Urinary bladder (tissue), 4 donors: ENCODE results near the gene MCC. TPM values are rescaled to one million over a fixed set of nuclear protein-coding genes. Genes with fewer than 3 reads are reported as not detected.

Experiments
- DNase-seq: peaks from one replicate; pipeline ENCODE4 v3.0.0-alpha.2; 2015; ENCODE audit errors: extremely low spot score
- H3K27ac ChIP-seq: one replicate; pipeline ENCODE4 v1.5.1; 2013; ENCODE audit warnings: low read depth, mild to moderate bottlenecking, moderate library complexity
- H3K36me3 ChIP-seq: one replicate; pipeline ENCODE4 v1.6.1; 2013; ENCODE audit warnings: mild to moderate bottlenecking, moderate library complexity; ENCODE audit not compliant: insufficient read depth
- H3K4me1 ChIP-seq: one replicate; pipeline ENCODE4 v1.6.1; 2013; ENCODE audit warnings: mild to moderate bottlenecking, moderate library complexity; ENCODE audit not compliant: insufficient read depth
- H3K4me3 ChIP-seq: one replicate; pipeline ENCODE4 v1.5.1; 2013; ENCODE audit warnings: low read depth, low read length
- WGBS: extraction: QIAGEN DNeasy Blood & Tissue Kit; methylation state at CpG from one replicate; pipeline ENCODE4 v1.1.7; 2013; 5-methylcytosine and 5-hydroxymethylcytosine counted together
- polyA plus RNA-seq: library from polyadenylated mRNA; stranded (reverse); fragments of 200-250 nt; gene quantifications from one replicate; pipeline ENCODE4 v1.2.3, GENCODE V29; 2013
- total RNA-seq: library from RNA; depleted of rRNA; stranded (reverse); fragments of >200 nt; gene quantifications from one replicate; pipeline ENCODE4 v1.2.3, GENCODE V29; 2014
- donor health status: healthy with polysubstance abuse.
- donor health status: healthy.

MCC gene
- total and polyA plus RNA-seq, 2 donors: 17.2 to 60.7 TPM

DNA sequence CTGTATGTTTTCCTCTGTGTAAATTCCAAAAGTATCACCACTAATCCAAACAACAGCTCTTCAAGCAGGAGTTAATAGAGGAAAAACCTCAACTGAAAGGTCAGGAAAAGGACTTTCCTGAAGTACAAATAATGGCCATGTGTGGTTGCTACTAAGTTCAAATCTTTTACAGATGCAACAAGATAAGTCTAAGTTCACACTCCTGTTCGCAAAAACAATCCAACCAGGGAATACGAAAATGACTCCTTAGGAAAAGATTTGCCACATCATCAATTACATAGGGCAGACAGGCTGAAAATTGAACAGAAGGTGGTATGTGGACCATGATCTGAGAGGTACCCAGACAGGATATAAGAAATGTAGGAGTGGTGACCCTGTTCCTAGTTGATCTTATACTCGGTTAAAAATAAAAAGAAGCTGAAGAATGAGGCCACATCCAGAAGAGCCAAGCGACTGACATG lies 263.6 kb downstream of the MCC start:
- 59% methylated on average over 4 of the region's 4 CpGs for WGBS

DNA sequence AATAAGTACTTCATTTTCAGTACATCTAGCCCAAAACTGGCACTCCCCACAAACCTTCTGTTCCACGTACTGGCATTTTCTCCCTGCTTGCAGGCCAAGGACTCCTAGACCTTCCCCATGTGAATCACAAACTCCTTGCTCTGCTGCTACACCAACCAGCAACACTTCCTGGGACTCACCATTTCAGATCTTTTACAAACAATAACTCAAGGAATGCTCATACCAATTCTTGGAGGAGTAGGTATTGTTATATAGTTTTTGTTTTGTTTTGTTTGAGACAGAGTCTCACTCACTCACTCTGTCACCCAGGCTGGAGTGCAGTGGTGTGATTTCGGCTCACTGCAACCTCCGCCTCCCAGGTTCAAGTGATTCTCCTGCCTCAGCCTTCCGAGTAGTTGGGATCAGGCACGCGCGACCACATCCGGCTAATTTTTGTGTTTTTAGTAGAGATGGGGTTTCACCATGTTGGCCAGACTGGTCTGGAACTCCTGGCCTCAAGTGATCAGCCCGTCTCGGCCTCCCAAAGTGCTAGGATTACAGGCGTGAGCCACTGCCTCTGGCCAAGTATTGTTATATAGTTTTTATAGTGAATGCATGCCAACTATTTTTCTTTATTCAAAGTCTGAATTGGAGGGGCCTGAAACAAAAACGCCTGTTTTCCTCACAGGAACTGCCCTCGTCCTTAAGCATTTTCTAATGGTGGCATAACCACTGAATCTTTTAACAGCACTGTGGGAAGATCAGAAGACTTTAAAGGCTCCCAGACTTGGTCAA lies 264.2 kb downstream of the MCC start:
- Histone ChIP-seq H3K4me1 (no peaks in the 10 kb centered on the region), H3K36me3 (no peaks in the 10 kb centered on the region), H3K4me3 (no peak overlapping the region), H3K27ac (no peak overlapping the region)
- DNase-seq: no peak
- 75% methylated on average over 13 of the region's 13 CpGs for WGBS

More for the DNA sequence above, 263.6 kb downstream of the MCC start:
- Histone ChIP-seq H3K4me3 (no peak overlapping the region), H3K36me3 (no peaks in the 10 kb centered on the region), H3K4me1 (no peaks in the 10 kb centered on the region), H3K27ac (no peak overlapping the region)
- DNase-seq: no peak

GRCh38 chr5:113223315-113223714 lies 264.9 kb downstream of the MCC start:
- no peaks in the 10 kb centered on the region for H3K4me1 ChIP-seq
- DNase-seq: no peak
- no peak overlapping the region for H3K27ac ChIP-seq
- H3K4me3 ChIP-seq: no peak overlapping the region
- H3K36me3 ChIP-seq: no peaks in the 10 kb centered on the region
- WGBS: 85% methylated on average over 3 of the region's 3 CpGs

DNA sequence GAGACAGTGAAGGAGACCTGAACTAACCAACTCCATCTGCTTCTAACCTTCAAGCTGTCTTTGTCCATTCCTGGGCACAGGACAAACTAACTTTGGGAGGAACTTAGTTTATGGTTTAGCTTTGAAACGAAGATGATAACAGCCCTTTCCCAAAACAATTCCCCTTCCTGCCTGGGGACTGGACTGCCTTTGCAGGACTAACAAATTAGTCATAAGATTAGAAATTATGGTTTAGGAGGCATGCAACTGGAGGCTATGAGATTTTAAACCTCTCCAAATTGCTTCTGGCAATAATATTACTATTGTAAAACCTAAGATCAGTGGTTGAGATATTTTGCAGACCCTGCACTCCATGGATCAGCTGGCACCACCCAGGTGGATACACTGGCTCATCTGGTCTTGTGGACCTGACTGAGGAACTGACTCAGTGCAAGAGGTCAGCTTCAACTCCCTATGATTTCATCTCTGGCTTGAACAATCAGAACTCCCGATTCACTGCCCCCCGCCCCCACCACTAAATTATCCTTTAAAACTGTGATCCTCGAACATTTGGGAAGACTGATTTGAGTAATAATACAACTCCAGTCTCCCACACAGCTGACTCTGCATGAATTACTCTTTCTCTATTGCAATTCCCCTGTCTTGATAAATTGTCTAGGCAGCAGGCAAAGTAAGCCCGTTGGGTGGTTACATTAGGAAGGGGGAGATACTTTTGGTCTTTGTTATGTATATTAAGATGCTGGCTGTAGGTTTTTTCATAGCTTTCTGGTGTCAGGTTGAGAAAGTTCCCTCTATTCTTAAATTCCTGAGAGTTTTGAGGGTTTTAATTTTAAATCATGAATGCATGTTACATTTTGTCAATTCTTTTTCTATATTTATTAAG lies 266.7 kb downstream of the MCC start:
- 72% methylated on average over 5 of the region's 5 CpGs for WGBS
- no peak for DNase-seq
- Histone ChIP-seq H3K36me3 (no peaks in the 10 kb centered on the region), H3K27ac (no peak overlapping the region), H3K4me1 (no peaks in the 10 kb centered on the region), H3K4me3 (no peak overlapping the region)

DNA sequence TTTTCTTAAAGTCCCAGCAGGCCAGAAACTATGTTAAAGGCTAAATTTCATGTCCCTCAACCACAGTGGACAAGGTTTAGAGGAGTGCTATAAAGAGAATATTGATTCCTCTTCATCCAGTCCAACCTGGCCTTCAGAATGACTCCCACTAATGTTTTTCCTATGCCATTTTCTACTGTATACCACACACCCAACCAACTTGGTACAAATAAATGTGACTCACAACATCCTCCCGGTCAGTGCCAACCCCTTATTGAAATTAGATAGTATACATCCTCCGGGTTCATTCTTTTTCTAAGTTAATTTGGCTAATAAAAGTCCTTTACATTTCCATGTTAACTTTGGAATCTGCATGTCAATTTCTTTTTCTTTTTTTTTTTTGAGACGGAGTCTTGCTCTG lies 268.6 kb downstream of the MCC start:
- no peak overlapping the region for H3K27ac ChIP-seq
- H3K36me3 ChIP-seq: no peaks in the 10 kb centered on the region
- no peak overlapping the region for H3K4me3 ChIP-seq
- 92% methylated on average over 3 of the region's 3 CpGs for WGBS
- peaks cover 2% of the 10 kb centered on the region for H3K4me1 ChIP-seq
- DNase-seq: no peak

DNA sequence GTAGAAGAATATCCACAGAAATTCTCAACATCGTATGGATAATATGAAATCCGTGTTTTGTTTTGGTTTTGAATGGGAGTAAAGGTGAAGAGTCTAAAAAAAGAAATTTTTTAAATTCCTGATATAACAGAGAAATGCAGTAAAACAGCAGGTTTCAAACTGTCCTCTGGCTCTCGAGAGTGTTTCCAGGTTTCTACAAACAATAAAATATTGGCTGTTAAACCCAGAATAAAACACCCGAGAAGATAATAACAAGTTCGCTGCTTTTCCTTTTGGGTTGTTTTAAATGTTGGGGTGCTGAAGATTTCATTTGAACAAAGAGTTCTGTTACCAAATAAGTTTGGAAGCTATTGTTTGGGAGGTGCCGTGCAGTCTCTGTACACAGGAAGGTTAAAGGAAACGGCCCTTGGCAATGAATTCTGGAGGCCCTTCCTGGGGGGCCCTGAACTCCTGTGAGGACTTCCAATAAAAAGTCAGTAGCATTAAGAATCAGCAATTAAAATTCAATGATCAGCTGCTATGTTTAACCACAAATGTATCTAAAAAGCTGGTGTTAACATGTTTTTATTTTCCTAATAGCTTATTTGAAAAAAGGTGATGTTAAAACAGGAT lies 269.2 kb downstream of the MCC start:
- Histone ChIP-seq H3K36me3 (no peaks in the 10 kb centered on the region), H3K4me1 (peaks cover 2% of the 10 kb centered on the region), H3K27ac (no peak overlapping the region), H3K4me3 (no peak overlapping the region)
- whole genome bisulfite sequencing: 59% methylated on average over 7 of the region's 7 CpGs
- DNase-seq: no peak

DNA sequence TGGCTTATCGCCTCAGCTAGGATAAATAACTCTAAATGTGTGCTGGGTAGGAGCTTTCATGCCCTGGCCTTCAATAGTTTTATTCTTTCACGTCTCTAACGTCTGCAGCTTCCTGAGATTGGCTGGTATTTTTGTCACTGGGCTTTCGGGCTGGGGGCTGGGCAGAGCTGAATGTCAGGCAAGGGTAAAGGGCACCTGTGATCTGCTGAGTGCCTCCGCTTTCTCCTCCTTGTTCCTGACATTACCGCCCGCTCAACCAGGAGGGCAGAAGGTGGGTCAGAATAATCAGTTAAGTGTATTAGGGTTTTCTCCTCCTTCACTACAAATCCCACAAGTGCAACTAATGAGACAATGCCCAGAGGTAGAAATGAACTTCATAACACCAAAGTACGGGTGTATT lies 270.1 kb downstream of the MCC start:
- Histone ChIP-seq H3K36me3 (no peaks in the 10 kb centered on the region), H3K27ac (no peak overlapping the region), H3K4me3 (no peak overlapping the region), H3K4me1 (peaks cover 2% of the 10 kb centered on the region)
- no peak for DNase-seq
- WGBS: 71% methylated on average over 8 of the region's 8 CpGs

GRCh38 chr5:113217619-113218184 lies 270.6 kb downstream of the MCC start:
- H3K4me1 ChIP-seq: peaks cover 2% of the 10 kb centered on the region
- no peak overlapping the region for H3K4me3 ChIP-seq
- WGBS: 58% methylated on average over 9 of the region's 9 CpGs
- no peak overlapping the region for H3K27ac ChIP-seq
- H3K36me3 ChIP-seq: no peaks in the 10 kb centered on the region
- no peak for DNase-seq

GRCh38 chr5:113216545-113216944 lies 271.7 kb downstream of the MCC start:
- Histone ChIP-seq H3K4me3 (no peak overlapping the region), H3K4me1 (peaks cover 4% of the 10 kb centered on the region), H3K36me3 (no peaks in the 10 kb centered on the region), H3K27ac (no peak overlapping the region)
- 94% methylated on average over 3 of the region's 3 CpGs for WGBS
- DNase-seq: no peak

DNA sequence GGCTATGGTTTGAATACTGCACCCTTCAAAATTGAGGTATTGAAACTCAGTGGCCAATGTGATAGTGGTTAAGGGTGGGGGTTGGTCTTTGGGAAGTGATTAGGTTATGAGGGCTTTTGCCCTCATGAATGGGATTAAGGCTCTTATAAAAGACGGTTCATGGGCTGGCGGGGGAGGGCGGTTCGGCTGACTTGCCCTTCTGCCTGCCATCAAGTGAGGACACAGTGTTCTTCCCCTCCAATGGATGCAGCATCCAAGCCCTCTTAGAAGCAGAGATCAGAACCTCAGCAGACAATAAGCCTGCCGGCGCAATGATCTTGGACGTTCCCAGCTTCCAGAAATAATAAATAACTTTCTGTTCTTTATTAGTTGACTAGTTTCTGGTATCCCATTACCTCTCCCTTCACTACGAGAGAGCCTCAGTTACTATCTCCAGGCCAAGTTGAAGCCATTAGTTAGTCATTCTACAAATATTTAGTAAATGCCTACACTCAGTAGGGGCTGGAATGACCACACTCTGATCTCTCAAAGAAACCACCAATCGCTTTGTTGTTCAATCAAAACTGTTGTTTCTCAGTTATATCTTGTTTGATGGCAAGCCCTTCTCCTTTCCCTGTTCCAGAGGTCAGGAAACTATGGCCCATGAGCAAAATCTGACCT lies 272.7 kb downstream of the MCC start:
- Histone ChIP-seq H3K36me3 (no peaks in the 10 kb centered on the region), H3K27ac (no peak overlapping the region), H3K4me3 (no peak overlapping the region), H3K4me1 (peaks cover 4% of the 10 kb centered on the region)
- 90% methylated on average over 9 of the region's 9 CpGs for WGBS
- no peak for DNase-seq

DNA sequence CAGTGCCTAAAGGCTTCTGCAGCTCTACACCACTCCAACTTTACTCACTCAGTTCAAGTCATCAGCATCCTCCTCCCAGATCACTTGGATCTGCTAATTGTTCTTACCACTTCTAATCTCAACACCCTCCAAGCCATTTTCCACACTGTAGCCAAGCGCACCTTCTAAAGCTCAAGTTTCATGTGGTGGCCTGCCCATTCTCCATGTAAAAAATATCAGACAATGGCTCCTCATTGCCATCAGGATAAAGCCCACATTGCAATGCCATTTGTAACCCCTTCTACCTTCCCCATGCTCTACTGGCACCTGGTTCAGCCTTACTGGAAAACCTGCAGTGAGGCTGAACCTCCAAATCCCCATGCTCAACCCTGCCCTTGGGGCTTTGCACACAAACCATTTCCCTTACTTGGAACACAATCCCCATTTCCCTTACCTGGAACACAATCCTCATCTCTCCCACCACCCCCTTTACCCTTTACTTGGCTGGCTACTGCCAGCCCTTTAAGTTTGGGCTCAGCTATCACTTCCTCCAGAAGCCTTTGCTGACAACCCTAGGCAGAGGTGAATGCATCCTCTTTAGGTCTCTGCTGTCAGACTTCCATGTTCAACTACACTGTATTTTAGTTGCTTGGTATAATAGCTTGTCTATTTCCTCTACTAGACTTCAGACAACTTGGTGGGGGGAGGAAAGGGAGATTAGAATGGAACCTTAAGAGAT lies 273.5 kb downstream of the MCC start:
- Histone ChIP-seq H3K4me3 (no peak overlapping the region), H3K36me3 (no peaks in the 10 kb centered on the region), H3K4me1 (peaks cover 4% of the 10 kb centered on the region), H3K27ac (no peak overlapping the region)
- 98% methylated on average over 1 of the region's 1 CpG for WGBS
- DNase-seq: no peak

GRCh38 chr5:113213551-113214425 lies 274.5 kb downstream of the MCC start:
- WGBS: 84% methylated on average over 14 of the region's 14 CpGs
- peaks cover 4% of the 10 kb centered on the region for H3K4me1 ChIP-seq
- H3K36me3 ChIP-seq: no peaks in the 10 kb centered on the region
- no peak for DNase-seq
- no peak overlapping the region for H3K27ac ChIP-seq
- no peak overlapping the region for H3K4me3 ChIP-seq
